GM21360 (cell line): ENCODE data around the gene ZNF385A.
A peak's percentile ranks its signal among the peaks of the same experiment; 100 is the strongest.
"Not testable (repeated sequence)": the region's sequence is repeated elsewhere in the genome, so short reads cannot be mapped to it uniquely, and the experiment has no call there.

Experiments used
- ATAC-seq: cut with Tn5 transposase; IDR thresholded peaks from one replicate; pipeline ENCODE4 v1.9.1; 2021; ENCODE audit warnings: mild to moderate bottlenecking, moderate library complexity; ENCODE audit not compliant: unreplicated experiment

The ZNF385A gene

DNA sequence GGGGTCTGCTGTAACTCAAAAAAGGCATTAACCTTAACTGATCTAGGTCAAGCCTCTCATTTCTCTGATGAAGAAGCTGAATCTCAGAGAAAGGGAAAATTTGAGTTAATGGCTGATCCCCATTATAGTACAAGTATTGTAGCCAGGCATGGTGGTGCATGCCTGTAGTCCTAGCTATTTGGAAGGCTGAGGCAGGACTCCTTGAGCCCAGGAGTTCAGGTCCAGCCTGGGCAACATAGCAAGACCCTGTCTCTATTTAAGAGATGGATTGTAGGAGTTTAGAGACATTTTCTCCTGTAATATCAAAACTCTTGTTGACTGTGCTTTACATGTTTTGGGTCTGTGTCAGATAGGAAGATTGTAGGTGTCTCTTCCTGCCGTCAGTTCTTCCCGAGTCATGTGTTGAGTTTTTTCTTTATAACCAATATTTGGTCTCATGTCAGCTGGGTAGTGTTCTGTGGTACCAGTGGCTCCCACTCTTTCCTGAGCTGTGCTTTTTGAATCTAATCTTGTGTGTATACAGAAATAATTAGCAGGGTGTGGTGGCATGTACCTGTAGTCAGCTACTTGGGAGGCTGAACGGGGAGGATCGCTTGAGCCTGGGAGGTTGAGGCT lies 51.0 kb downstream of the ZNF385A start:
- ATAC-seq = no peak

DNA sequence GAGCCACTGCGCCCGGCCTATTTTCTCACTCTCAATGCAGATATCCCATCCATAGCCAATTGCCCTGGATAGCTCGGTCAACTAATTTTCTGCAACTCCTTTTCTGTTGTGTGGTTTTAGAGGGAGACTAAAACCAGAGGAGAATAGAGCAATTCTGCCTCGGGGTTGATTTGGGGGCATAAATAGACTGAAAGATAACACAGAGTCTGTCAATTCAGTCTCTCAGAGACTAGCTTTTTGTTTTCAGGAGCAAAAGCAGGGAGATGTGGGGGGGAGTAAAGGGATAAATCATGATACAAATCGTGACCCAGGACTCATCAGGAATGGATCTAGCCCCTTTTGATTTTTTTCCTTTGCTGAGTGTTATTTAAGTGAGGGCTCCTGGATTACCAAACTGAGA lies 53.1 kb downstream of the ZNF385A start:
- no peak for ATAC-seq

DNA sequence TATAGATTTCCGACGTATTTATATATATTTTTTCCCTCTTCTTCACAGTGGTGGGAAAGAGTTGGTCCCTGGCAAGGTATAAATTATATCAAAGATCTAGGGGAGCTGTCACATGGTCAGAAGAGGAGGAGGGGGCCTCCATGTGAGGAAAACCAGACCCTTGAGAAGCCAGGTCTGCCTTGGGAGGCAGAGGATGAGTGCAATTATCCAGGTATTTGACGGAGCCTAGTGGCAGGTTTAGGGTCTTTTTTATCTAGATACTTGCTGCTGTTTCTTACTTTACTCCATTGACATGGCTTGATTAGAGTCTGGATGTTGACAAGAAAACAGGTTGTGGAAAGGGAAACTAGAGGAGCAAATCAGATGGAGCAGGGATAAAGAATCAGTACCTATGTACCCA lies 54.1 kb downstream of the ZNF385A start:
- ATAC-seq = no peak

DNA sequence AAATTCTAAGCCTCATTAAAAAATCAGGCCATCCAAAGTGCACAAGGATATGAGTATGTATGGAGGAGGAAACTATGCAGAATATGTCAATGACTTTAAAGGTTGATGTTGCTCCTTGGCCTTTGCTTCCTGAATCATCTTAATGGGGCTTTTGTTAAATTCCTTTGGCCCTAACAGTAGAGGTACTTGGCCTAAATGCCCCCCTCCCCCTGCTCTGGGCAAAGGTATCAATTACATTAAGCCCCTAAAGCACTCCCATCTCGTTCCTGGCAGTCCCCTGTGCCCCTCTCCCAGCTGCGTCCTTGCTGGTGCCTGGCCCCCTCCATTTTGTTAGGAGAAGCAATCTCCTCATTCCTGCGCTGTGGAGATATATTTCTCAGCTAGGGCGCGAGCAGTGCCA lies 54.8 kb downstream of the ZNF385A start:
- no peak for ATAC-seq

DNA sequence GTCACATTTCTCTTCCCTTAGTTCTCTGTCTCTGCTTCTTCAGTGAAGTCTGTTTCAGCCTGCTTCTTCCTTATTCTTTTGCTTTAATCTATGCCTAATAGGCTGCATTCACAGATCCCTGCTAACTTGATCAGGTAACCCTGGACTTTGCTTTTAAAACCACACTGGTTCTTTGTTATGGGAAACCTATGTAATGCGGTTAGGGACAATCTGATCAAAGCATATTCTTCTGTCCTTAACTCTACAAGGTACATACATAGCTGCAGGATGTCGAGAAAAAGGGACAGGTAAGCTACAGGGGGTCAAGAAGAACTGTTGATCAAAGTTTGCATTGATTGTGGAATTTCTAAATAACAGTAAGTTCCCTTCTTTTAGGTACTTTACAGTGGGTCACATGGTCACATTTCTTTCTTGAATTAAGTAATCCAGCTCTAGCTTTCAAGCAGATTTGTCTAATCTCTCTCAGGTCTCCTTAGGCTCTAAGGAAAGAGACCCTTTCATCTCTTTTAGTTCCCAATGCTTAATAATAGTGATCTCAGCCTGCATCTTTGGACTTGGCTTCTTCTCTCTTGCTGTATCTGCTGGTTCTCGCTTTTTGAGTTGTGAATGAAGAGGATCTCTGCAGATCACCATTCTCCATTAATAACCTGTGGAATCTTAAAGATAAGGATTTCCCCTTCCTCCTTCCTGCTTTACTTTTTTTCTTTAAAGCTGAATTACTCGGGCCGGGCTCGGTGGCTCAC lies 55.8 kb downstream of the ZNF385A start:
- no peak for ATAC-seq

DNA sequence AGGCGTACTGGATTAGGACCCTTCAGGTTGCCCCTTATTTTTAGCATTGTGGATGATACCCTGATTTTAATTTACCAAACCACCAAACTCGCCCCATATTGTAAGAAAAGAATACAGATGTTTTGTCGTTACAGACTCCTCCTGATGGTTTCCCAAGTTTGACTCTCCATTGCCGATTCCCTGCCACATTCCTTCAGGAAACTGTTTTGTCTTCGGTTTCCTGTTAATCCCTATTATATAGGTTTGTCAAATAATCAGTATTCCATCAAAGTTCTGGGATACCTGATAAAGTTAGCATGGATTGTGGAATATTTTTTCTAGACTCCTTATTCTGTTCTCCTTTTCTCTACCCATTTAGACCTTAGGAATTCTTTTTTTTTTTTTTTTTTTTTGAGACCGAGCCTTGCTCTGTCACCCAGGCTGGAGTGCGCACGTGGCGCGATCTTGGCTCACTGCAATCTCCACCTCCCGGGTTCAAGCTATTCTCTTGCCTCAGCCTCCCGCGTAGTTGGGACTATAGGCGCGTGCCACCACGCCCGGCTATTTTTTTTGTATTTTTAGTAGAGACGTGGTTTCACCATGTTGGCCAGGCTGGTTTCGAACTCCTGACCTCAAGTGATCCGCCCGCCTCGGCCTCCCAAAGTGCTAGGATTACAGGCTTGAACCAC lies 59.0 kb downstream of the ZNF385A start:
- not testable (repeated sequence) for ATAC-seq

DNA sequence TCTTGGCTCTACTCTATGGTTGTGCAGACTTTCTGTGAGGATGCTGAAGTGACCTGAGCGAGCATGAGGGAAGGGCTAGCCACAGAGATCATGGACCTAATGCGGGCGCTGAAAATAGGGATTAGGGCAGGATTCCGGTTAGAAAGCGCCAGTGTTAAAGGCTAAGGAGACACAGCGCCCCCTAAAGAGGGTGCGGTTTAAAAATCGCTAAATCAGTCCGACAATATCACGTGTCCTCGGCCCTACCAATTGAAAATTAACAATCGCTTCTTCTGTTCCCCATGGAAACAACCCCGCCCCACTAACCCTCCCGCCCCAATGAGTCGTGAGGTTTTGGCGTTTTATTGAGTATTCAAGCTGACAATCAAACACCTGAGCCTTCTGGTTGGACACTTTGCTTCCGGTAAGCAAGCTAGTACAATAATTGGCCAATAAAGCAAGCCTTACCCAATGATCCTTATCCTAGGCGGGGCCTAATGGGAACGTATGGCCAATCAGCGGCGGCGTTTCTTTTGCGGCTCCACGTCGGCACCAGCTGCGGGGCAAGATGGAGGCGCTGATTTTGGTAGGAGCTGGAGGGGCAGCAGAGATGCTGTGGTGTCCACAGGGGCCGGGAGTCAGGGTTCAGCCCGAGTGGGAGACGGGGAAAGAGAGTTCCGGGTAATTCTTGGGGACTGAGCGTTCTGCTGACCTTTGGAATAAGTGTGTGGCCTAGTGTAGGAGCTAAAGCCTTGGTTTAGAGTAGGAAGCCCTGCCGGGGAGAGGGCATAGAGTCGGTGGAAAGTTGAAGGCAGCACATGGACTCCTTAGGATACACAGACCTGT lies 59.7 kb downstream of the ZNF385A start, which contains the start of gene COPZ1:
Gene COPZ1 (plus strand): TSS at position 515 of the 825 bp plus-strand sequence. CDS start 33 bp downstream, at position 548.
- ATAC-seq = peak; percentile 98

DNA sequence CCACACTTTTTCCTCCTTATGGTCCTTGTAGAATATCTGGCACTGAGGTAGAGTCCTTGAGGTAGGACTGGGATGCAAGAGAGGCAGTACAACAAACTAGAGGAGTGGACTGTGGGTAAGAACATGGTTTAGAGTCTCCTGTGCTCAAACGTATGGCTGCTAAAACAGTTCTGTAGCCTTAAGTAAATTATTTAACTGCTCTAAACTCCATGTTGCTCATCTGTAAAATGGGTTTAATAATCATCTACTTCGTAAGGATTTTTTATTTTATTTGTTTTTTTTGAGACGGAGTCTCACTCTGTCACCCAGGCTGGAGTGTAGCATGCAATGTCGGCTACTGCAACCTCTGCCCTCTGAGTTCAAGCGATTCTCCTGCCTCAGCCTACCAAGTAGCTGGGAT lies 63.2 kb downstream of the ZNF385A start:
- no peak for ATAC-seq
